ENCODE data around the gene FAT1.

The FAT1 gene

DNA sequence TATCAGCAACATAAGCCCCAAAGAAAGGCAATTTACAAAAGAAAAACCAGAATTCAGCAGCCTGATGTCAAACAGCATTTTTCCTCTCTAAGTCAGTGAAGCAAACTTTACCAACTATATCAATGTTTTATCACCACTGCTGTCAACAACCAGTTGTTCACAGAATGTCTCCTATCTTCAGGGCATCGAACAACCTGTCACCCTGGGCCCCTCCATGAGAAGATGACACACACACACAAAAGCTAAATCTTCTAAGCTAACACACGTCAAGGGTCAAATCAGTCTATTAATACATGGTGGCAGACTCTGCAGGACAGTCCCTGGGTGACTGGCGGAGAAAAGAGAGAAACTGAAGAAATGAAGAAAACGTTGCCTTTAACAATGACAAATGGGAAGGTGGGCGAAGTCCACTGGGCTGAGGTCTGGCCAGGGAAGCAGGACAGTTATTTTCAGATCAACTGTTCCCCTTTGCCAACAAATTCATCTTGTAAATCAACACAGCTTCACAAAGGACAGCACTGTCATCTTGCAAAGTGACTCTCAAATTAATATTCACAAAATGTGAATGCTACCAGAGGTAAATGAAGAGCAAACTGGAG lies 13.0 kb downstream of the FAT1 start:
- Histone ChIP-seq H3K27ac (no peak overlapping the region), H3K4me3 (no peak overlapping the region), H3K9me3 (no peaks in the 10 kb centered on the region), H3K27me3 (no peaks in the 10 kb centered on the region), H3K4me1 (peaks cover 0 to 62% (median 11%) of the 10 kb centered on the region in 4 donors), H3K36me3 (peaks cover 27 to 29% (median 28%) of the 10 kb centered on the region in 3 donors)
- DNase-seq = no peak
- intact Hi-C loops (cut with DNase I; ENCODE audit: low total_unique reads) = no loop called here
- TF ChIP-seq, protein P1, sequence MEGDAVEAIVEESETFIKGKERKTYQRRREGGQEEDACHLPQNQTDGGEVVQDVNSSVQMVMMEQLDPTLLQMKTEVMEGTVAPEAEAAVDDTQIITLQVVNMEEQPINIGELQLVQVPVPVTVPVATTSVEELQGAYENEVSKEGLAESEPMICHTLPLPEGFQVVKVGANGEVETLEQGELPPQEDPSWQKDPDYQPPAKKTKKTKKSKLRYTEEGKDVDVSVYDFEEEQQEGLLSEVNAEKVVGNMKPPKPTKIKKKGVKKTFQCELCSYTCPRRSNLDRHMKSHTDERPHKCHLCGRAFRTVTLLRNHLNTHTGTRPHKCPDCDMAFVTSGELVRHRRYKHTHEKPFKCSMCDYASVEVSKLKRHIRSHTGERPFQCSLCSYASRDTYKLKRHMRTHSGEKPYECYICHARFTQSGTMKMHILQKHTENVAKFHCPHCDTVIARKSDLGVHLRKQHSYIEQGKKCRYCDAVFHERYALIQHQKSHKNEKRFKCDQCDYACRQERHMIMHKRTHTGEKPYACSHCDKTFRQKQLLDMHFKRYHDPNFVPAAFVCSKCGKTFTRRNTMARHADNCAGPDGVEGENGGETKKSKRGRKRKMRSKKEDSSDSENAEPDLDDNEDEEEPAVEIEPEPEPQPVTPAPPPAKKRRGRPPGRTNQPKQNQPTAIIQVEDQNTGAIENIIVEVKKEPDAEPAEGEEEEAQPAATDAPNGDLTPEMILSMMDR (IDR thresholded peaks at IDR 0.05) = no peak

DNA sequence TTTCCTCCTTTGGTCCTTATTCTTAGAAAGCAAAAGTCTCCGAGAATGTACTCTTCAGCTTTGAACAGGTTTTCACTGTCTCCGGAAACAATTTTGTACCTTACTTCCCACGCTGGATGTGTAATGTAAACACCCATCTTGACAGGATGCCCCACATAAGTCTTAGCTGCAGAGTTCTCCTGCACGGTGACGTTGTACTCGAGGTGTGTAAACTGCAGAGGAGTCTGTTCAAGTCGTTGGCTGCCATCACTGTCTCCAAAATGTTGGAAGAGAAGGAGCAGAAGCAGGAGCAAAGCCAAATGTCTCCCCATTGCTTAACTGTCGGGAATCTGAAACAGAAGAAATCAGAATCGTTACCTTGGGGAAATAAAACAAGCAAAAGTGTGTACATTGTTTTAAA lies 14.1 kb downstream of the FAT1 start:
- peaks cover 0 to 64% (median 16%) of the 10 kb centered on the region in 4 donors for H3K4me1 ChIP-seq
- peaks cover 27 to 29% (median 28%) of the 10 kb centered on the region in 3 donors for H3K36me3 ChIP-seq
- H3K9me3 ChIP-seq = no peaks in the 10 kb centered on the region
- no peaks in the 10 kb centered on the region for H3K27me3 ChIP-seq
- no peak for DNase-seq
- no peak overlapping the region for H3K4me3 ChIP-seq
- intact Hi-C loops (cut with DNase I; ENCODE audit: low total_unique reads) = no loop called here
- no peak overlapping the region for H3K27ac ChIP-seq
- TF ChIP-seq, protein P1 (IDR thresholded peaks at IDR 0.05) = no peak

DNA sequence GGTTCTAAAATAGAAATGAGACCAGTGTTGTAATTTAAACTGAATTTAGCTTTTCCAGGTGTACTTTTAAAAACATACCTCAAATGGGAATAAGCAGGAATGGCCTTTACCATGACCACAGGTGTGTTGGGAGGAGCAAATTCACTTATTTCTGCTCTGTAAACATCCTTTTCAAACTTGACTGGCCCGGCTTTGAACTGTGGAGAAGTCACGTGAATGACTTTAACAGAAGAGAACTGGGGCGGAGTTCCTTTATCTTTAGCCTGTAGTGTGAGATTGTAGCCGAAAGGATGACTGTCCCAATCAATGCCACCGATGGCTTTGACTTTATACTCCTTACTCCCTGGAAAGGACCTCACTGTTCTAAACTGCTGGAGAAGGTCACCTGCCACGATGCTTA lies 15.1 kb downstream of the FAT1 start:
- H3K4me1 ChIP-seq = peaks cover 0 to 65% (median 21%) of the 10 kb centered on the region in 4 donors
- DNase-seq = no peak

DNA sequence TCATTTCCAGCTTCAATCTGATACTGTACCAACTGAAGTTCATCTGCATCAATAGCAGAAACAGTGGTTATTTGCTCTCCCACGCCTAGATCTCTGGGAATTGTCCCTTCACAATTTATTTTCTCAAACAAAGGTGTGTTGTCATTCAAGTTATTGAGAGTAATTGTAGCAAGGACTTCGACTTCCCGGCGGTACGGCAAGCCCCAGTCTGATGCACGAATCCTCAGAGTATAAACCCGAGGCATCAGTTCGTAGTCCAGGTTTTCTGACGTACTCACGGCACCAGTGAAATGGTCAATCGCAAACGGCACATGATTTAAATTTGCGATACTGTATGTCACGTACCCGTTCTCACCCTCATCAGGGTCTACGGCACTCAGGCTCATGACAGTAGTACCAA lies 15.7 kb downstream of the FAT1 start:
- peaks cover 0 to 66% (median 27%) of the 10 kb centered on the region in 4 donors for H3K4me1 ChIP-seq
- TF ChIP-seq, protein P1 (IDR thresholded peaks at IDR 0.05) = no peak
- H3K4me3 ChIP-seq = no peak overlapping the region
- DNase-seq = no peak
- H3K36me3 ChIP-seq = peaks cover 27 to 29% (median 28%) of the 10 kb centered on the region in 3 donors
- H3K27me3 ChIP-seq = no peaks in the 10 kb centered on the region
- H3K9me3 ChIP-seq = no peaks in the 10 kb centered on the region
- H3K27ac ChIP-seq = no peak overlapping the region
- intact Hi-C loops (cut with DNase I; ENCODE audit: low total_unique reads) = no loop called here

More for the DNA sequence above, 15.1 kb downstream of the FAT1 start:
- Histone ChIP-seq H3K27me3 (no peaks in the 10 kb centered on the region), H3K36me3 (peaks cover 27 to 29% (median 28%) of the 10 kb centered on the region in 3 donors), H3K27ac (no peak overlapping the region), H3K4me3 (no peak overlapping the region), H3K9me3 (no peaks in the 10 kb centered on the region)
- intact Hi-C loops (cut with DNase I; ENCODE audit: low total_unique reads) = no loop called here
- TF ChIP-seq, protein P1 (IDR thresholded peaks at IDR 0.05) = no peak

DNA sequence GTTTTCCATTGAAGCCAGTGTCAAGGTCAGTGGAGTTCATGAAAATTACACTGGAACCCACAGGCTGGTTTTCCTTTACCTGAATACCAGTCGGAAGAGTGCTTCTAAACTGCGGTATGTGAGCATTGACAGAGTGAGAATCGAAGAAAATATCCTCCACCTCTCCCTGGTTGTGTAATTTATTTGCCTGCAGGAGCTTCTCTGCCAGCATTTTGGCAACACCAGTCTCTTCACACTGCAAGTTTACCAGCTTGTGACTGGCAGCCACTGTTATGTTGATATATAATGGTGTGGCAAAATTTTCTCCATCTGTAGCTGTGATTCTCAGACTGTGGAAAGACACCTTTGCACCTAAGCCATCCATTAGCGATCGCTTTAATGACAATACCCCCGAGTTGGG lies 16.1 kb downstream of the FAT1 start:
- Histone ChIP-seq H3K4me1 (peaks cover 0 to 66% (median 31%) of the 10 kb centered on the region in 4 donors), H3K27ac (no peak overlapping the region), H3K36me3 (peaks cover 27 to 29% (median 28%) of the 10 kb centered on the region in 3 donors), H3K9me3 (no peaks in the 10 kb centered on the region), H3K4me3 (no peak overlapping the region), H3K27me3 (no peaks in the 10 kb centered on the region)
- intact Hi-C loops (cut with DNase I; ENCODE audit: low total_unique reads) = no loop called here
- TF ChIP-seq, protein P1 (IDR thresholded peaks at IDR 0.05) = no peak
- no peak for DNase-seq
